Measurements from ENCODE around the gene TSPAN7. TPM values are rescaled to one million over a fixed set of nuclear protein-coding genes. Genes with fewer than 3 reads are reported as not detected.

The TSPAN7 gene
- total and polyA plus RNA-seq, 2 of the 8 experiments (the other 6 are each of a cell fraction or from before 2014, with no cell fraction given): 32.1 to 37.7 TPM

DNA sequence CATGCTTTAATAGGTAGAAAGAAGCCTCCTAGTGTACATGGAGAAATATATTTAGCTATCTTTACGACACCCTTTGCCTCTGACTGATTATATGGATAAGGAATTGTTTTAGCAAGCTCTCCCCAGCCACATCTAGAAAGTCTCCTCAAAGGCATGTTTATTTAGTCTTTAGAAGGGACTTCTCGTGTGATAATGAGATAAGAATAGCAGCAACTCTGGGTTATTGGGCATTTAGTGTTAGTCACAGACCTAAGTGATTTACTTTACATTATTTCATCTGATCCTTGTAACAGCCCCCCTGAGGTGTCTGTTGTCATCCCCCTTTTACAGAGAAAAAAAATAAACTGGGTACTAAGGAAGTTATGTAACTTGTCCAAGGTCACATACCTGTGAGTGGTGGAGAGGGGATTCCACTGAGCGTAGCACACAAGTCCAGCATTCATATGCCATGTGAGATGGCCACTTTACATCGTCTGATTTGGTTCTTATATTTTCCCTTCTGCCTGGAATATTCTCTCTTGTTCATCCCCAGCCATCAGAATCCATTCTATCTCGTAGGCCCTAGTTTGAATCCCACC is 77.7 kb downstream of the TSPAN7 start (continued):
- TF ChIP-seq, protein P1, sequence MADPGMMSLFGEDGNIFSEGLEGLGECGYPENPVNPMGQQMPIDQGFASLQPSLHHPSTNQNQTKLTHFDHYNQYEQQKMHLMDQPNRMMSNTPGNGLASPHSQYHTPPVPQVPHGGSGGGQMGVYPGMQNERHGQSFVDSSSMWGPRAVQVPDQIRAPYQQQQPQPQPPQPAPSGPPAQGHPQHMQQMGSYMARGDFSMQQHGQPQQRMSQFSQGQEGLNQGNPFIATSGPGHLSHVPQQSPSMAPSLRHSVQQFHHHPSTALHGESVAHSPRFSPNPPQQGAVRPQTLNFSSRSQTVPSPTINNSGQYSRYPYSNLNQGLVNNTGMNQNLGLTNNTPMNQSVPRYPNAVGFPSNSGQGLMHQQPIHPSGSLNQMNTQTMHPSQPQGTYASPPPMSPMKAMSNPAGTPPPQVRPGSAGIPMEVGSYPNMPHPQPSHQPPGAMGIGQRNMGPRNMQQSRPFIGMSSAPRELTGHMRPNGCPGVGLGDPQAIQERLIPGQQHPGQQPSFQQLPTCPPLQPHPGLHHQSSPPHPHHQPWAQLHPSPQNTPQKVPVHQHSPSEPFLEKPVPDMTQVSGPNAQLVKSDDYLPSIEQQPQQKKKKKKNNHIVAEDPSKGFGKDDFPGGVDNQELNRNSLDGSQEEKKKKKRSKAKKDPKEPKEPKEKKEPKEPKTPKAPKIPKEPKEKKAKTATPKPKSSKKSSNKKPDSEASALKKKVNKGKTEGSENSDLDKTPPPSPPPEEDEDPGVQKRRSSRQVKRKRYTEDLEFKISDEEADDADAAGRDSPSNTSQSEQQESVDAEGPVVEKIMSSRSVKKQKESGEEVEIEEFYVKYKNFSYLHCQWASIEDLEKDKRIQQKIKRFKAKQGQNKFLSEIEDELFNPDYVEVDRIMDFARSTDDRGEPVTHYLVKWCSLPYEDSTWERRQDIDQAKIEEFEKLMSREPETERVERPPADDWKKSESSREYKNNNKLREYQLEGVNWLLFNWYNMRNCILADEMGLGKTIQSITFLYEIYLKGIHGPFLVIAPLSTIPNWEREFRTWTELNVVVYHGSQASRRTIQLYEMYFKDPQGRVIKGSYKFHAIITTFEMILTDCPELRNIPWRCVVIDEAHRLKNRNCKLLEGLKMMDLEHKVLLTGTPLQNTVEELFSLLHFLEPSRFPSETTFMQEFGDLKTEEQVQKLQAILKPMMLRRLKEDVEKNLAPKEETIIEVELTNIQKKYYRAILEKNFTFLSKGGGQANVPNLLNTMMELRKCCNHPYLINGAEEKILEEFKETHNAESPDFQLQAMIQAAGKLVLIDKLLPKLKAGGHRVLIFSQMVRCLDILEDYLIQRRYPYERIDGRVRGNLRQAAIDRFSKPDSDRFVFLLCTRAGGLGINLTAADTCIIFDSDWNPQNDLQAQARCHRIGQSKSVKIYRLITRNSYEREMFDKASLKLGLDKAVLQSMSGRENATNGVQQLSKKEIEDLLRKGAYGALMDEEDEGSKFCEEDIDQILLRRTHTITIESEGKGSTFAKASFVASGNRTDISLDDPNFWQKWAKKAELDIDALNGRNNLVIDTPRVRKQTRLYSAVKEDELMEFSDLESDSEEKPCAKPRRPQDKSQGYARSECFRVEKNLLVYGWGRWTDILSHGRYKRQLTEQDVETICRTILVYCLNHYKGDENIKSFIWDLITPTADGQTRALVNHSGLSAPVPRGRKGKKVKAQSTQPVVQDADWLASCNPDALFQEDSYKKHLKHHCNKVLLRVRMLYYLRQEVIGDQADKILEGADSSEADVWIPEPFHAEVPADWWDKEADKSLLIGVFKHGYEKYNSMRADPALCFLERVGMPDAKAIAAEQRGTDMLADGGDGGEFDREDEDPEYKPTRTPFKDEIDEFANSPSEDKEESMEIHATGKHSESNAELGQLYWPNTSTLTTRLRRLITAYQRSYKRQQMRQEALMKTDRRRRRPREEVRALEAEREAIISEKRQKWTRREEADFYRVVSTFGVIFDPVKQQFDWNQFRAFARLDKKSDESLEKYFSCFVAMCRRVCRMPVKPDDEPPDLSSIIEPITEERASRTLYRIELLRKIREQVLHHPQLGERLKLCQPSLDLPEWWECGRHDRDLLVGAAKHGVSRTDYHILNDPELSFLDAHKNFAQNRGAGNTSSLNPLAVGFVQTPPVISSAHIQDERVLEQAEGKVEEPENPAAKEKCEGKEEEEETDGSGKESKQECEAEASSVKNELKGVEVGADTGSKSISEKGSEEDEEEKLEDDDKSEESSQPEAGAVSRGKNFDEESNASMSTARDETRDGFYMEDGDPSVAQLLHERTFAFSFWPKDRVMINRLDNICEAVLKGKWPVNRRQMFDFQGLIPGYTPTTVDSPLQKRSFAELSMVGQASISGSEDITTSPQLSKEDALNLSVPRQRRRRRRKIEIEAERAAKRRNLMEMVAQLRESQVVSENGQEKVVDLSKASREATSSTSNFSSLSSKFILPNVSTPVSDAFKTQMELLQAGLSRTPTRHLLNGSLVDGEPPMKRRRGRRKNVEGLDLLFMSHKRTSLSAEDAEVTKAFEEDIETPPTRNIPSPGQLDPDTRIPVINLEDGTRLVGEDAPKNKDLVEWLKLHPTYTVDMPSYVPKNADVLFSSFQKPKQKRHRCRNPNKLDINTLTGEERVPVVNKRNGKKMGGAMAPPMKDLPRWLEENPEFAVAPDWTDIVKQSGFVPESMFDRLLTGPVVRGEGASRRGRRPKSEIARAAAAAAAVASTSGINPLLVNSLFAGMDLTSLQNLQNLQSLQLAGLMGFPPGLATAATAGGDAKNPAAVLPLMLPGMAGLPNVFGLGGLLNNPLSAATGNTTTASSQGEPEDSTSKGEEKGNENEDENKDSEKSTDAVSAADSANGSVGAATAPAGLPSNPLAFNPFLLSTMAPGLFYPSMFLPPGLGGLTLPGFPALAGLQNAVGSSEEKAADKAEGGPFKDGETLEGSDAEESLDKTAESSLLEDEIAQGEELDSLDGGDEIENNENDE (IDR thresholded peaks at IDR 0.05; ENCODE audit: insufficient replicate concordance, low read length): no peak
- TF ChIP-seq CHD1 (IDR thresholded peaks at IDR 0.05; ENCODE audit: low read depth, low read length) (no peak), MAFK (IDR thresholded peaks at IDR 0.05; ENCODE audit: low read depth, low read length) (no peak), NRF1 (IDR thresholded peaks at IDR 0.05; ENCODE audit: low read depth, low read length) (no peak), SP2 (IDR thresholded peaks at IDR 0.05; ENCODE audit: low read length) (no peak), CEBPB (IDR thresholded peaks at IDR 0.05; ENCODE audit: low read depth, low read length) (no peak)

Measured in H1 (cell line).